Adrenal gland (tissue), 12 donors: Measurements from ENCODE around the gene GASK1A. TPM values are rescaled to one million over a fixed set of nuclear protein-coding genes. Genes with fewer than 3 reads are reported as not detected.
A peak's percentile ranks its signal among the peaks of the same experiment; 100 is the strongest.

Experiments
- DNase-seq, 7 donors: peaks; one replicate each; pipeline ENCODE4 v3.0.0-alpha.2; 2019 to 2020
- H3K27ac ChIP-seq, 5 donors: fragments of 200-600 bp; sonication (generic) in 4 of 5; 1 replicate in 3 of 5; 2 replicates in 2 of 5; pipeline versions ENCODE4 v1.5.1 to v1.8.0; 2016 to 2020; ENCODE audit warnings: mild to moderate bottlenecking in 1 of 5
- H3K27me3 ChIP-seq: fragments of 200-600 bp; 2 replicates; pipeline ENCODE4 v1.8.0; 2021
- H3K36me3 ChIP-seq, 2 donors: fragments of 200-600 bp; replicated peaks in 1 of 2; 1 replicate in 1 of 2; 2 replicates in 1 of 2; pipeline versions ENCODE4 v1.5.1 to v1.8.0; 2018 to 2022
- H3K4me1 ChIP-seq, 2 donors: fragments of 200-600 bp; replicated peaks in 1 of 2; 1 replicate in 1 of 2; 2 replicates in 1 of 2; pipeline versions ENCODE4 v1.5.1 to v1.8.0; 2018 to 2021
- H3K4me3 ChIP-seq, 4 donors: fragments of 200-600 bp; sonication (generic) in 3 of 4; one replicate each; pipeline ENCODE4 v1.5.1; 2016 to 2018
- H3K9me3 ChIP-seq, 3 donors: fragments of 200-600 bp; sonication (generic) in 1 of 3; replicated peaks in 1 of 3; 1 replicate in 2 of 3; 2 replicates in 1 of 3; pipeline versions ENCODE4 v1.5.1 to v1.8.0; 2016 to 2021
- CTCF ChIP-seq, 6 experiments: fragments of 450-650 bp in 4 of 6; fragments of 200-600 bp in 2 of 6; sonication (generic) in 1 of 6; IDR thresholded peaks; 1 replicate in 5 of 6; 2 replicates in 1 of 6; pipeline versions ENCODE4 v1.5.1 to v1.8.0; 2016 to 2021; ENCODE audit warnings: antibody characterized with exemption in 6 of 6, mild to moderate bottlenecking in 2 of 6, moderate library complexity in 1 of 6
- POLR2A ChIP-seq, 2 donors: fragments of 450-650 bp; IDR thresholded peaks; one replicate each; pipeline ENCODE4 v1.6.1; 2017; ENCODE audit warnings: antibody characterized with exemption in 2 of 2, mild to moderate bottlenecking in 2 of 2, moderate library complexity in 1 of 2
- WGBS, 4 donors: extraction: QIAGEN DNeasy Blood & Tissue Kit in 2 of 4; methylation state at CpG; one replicate each; pipeline versions ENCODE4 v1.1.5 to v1.1.7; 2013 to 2017; 5-methylcytosine and 5-hydroxymethylcytosine counted together
- intact Hi-C, 2 donors: fragments of 100-400 bp; cut with DNase I; formaldehyde crosslinking; loops; one replicate each; pipeline versions ENCODE4 v1.14.1 to v1.15.0; 2022 to 2023
- polyA plus RNA-seq, 3 donors: library from polyadenylated mRNA; stranded (reverse); fragments of 200-250 nt in 2 of 3; fragments of 350-450 nt in 1 of 3; fragmentation: Illumina TruSeq in 1 of 3; extraction: RNeasy Lipid Tissue Mini Kit (QIAGEN cat#74804) in 1 of 3; gene quantifications; one replicate each; pipeline ENCODE4 v1.2.3, GENCODE V29; 2013 to 2014
- total RNA-seq, 9 donors: library from RNA; depleted of rRNA in 4 of 9; stranded (reverse); fragments of >200 nt in 4 of 9; fragments of 120-200 nt in 1 of 9; fragmentation: NEBNext Ultra II Directional in 1 of 9; extraction: Animal tissue kit (Norgen Biotek cat#: 25700) in 1 of 9; gene quantifications; one replicate each; pipeline versions ENCODE4 v1.1.0 to v1.2.4, GENCODE V29; 2013 to 2023
- donor health status: healthy with polysubstance abuse.
- donor health status: Bipolar disorder and iron deficiency.
- donor health status: DM: yes; HTN: yes; CAD: no.
- donor health status: DM: no; HTN: no; CAD: no.
- donor health status: DM: no; HTN: no; CAD: no.
- donor health status: DM: yes; HTN: yes; CAD: no.

GASK1A gene
- total and polyA plus RNA-seq, 12 donors = 1.5 to 15.5 (median 4.5) TPM

- no peak for DNase-seq
- H3K36me3 ChIP-seq = no peaks in the 10 kb centered on the region
- no peaks in the 10 kb centered on the region for H3K9me3 ChIP-seq
- no peaks in the 10 kb centered on the region for H3K27me3 ChIP-seq
- intact Hi-C loops = no loop called here
- 67 to 74% (median 70%) methylated on average over 2 of the region's 2 CpGs for WGBS, 4 donors
- H3K4me1 ChIP-seq = peaks cover 0 to 6% of the 10 kb centered on the region in 2 donors
- H3K27ac ChIP-seq = no peak overlapping the region
- H3K4me3 ChIP-seq = no peak overlapping the region
- TF ChIP-seq POLR2A (IDR thresholded peaks at IDR 0.05) = no peak
- no peak for TF ChIP-seq CTCF (IDR thresholded peaks at IDR 0.05)
These were observed 3.7 kb upstream of the GASK1A start for GRCh38 chr3:42975456-42975855.

GRCh38 chr3:42975955-42976354, 3.2 kb upstream of the GASK1A start:
- H3K4me3 ChIP-seq = no peak overlapping the region
- TF ChIP-seq CTCF (IDR thresholded peaks at IDR 0.05) = no peak
- TF ChIP-seq POLR2A (IDR thresholded peaks at IDR 0.05) = no peak
- no peak for DNase-seq
- H3K36me3 ChIP-seq = no peaks in the 10 kb centered on the region
- peaks cover 0 to 6% of the 10 kb centered on the region in 2 donors for H3K4me1 ChIP-seq
- H3K27me3 ChIP-seq = no peaks in the 10 kb centered on the region
- WGBS, 4 donors = 86 to 91% (median 90%) methylated on average over 5 of the region's 5 CpGs
- no peaks in the 10 kb centered on the region for H3K9me3 ChIP-seq
- intact Hi-C loops = no loop called here
- no peak overlapping the region for H3K27ac ChIP-seq

- H3K27ac ChIP-seq = peak overlapping the region in 1 of 5 donors; percentile 17
- DNase-seq = no peak
- H3K4me3 ChIP-seq = peak overlapping the region in 2 of 4 donors; percentile 27 to 60
- H3K4me1 ChIP-seq = peaks cover 0 to 6% of the 10 kb centered on the region in 2 donors
- intact Hi-C loops = no loop called here
- no peaks in the 10 kb centered on the region for H3K27me3 ChIP-seq
- TF ChIP-seq CTCF (IDR thresholded peaks at IDR 0.05) (no peak), POLR2A (IDR thresholded peaks at IDR 0.05) (no peak)
- WGBS, 4 donors = 84 to 88% (median 86%) methylated on average over 11 to 12 of the region's 12 CpGs
- no peaks in the 10 kb centered on the region for H3K9me3 ChIP-seq
- H3K36me3 ChIP-seq = no peaks in the 10 kb centered on the region
These were observed 1.1 kb downstream of the GASK1A start for GRCh38 chr3:42980209-42980608.

- peaks cover 0 to 6% of the 10 kb centered on the region in 2 donors for H3K4me1 ChIP-seq
- H3K4me3 ChIP-seq = peak overlapping the region in 1 of 4 donors; percentile 60
- DNase-seq = no peak
- no peaks in the 10 kb centered on the region for H3K9me3 ChIP-seq
- intact Hi-C loops = no loop called here
- H3K27ac ChIP-seq = peak overlapping the region in 1 of 5 donors; percentile 17
- TF ChIP-seq CTCF (IDR thresholded peaks at IDR 0.05) (no peak), POLR2A (IDR thresholded peaks at IDR 0.05) (no peak)
- 76 to 93% (median 79%) methylated on average over 3 to 6 of the region's 6 CpGs for WGBS, 4 donors
- no peaks in the 10 kb centered on the region for H3K36me3 ChIP-seq
- H3K27me3 ChIP-seq = no peaks in the 10 kb centered on the region
These were observed 1.8 kb downstream of the GASK1A start for GRCh38 chr3:42980909-42981308.
